Astrocyte (in vitro differentiated cells and primary cell): ENCODE measurements around the gene KRTAP5-11.

Experiments used
- EZH2 ChIP-seq: IDR thresholded peaks from 2 replicates; pipeline ENCODE4 v1.6.1; 2012; ENCODE audit warnings: mild to moderate bottlenecking, low read length, inconsistent platforms; ENCODE audit not compliant: insufficient read depth
- TF ChIP-seq, protein P1 (sequence below): IDR thresholded peaks from 2 replicates; pipeline ENCODE4 v1.5.1; 2011; ENCODE audit warnings: low read depth, mild to moderate bottlenecking, inconsistent platforms, low read length, moderate library complexity; ENCODE audit not compliant: insufficient read depth

DNA sequence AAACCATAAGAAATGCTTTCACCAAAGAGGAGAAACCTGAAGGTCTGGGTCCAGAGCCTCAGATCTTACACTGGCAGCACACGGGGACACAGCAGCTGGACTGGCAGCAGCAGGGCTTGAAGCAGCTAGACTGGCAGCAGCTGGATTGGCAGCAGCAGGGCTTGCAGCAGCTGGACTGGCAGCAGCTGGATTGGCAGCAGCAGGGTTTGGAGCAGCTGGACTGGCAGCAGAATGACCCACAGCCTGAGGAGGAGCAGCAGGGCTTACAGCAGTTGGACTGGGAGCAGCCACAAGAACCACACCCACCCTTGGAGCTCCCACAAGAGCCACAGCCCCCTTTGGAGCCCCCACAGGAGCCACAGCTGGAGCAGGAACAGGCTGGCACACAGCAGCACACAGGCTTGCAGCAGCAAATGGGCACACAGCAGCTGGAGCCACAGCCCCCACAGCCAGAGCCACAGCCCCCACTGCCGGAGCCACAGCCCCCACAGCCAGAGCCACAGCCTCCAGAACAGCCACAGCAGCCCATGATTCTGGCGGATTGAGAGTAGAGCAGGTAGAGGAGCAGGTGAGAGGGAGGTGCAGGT is at the start of gene KRTAP5-11:
- TF ChIP-seq, protein P1, sequence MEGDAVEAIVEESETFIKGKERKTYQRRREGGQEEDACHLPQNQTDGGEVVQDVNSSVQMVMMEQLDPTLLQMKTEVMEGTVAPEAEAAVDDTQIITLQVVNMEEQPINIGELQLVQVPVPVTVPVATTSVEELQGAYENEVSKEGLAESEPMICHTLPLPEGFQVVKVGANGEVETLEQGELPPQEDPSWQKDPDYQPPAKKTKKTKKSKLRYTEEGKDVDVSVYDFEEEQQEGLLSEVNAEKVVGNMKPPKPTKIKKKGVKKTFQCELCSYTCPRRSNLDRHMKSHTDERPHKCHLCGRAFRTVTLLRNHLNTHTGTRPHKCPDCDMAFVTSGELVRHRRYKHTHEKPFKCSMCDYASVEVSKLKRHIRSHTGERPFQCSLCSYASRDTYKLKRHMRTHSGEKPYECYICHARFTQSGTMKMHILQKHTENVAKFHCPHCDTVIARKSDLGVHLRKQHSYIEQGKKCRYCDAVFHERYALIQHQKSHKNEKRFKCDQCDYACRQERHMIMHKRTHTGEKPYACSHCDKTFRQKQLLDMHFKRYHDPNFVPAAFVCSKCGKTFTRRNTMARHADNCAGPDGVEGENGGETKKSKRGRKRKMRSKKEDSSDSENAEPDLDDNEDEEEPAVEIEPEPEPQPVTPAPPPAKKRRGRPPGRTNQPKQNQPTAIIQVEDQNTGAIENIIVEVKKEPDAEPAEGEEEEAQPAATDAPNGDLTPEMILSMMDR = no peak
- no peak for TF ChIP-seq EZH2
